NCI-H345 treated with DMSO at 0.1 percent for 48 hours (cell line): Measurements from ENCODE around the gene BACE2.

Source experiments
- DNase-seq: peaks from one replicate; lab custom pipeline; 2025; ENCODE audit not compliant: unreplicated experiment; lab: John Stamatoyannopoulos, UW

Gene BACE2

DNA sequence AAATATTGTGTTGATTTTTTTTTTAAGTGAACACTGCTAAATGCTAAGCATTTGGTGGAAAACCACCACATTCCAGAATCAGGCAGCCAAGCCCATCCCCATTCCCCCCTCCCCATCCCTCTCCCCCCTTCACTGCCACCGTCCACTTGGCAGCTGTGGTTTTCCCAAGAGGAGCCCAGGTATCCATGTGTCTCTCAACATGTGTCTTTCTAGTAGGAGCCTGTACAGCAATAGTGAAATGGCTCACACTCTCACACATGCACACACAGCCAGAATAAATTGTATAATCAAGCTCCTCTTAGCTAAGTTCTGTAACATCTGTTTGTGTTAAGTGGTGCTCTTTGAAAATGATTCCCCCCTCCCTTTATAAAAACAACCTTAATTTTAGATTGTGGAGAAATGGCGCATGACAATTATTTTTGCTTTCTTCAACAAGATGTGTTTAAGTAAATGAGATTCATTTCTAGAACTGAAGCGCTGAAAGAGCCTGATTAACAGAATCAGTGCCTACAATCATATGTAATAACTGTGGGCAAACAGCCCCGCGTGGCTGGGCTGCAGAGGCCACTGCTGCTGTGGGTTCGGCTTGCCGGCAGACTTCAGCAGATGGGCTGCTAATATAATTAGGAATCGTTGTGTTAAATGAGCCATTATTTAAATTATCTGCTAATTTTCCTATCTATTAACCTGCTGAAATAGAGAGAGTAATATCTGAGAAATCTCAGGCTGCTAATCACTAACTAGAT, 43.3 kb downstream of the BACE2 start:
- DNase-seq = no peak

DNA sequence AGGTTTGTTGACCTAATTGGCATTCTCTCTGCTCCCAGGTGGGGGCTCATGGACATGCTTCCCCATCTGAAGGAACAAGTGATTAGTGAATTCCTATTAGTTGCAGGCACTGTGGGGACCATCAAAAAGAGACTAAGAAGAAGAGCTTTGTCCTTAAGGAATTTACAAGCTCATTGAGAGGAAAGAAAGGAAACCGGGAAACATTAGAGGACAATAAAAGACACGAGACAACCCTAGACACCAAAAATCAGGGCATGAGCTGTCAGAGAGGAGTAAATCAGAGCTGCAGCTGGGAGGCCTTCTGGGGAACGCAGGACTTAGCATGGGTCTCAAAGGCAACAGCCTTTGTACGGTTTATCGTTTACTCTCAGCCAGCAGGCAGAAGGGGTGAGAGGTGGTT, 45.1 kb downstream of the BACE2 start:
- DNase-seq = no peak

- DNase-seq = no peak
These were observed 48.0 kb downstream of the BACE2 start for GRCh38 chr21:41215856-41216408.

DNA sequence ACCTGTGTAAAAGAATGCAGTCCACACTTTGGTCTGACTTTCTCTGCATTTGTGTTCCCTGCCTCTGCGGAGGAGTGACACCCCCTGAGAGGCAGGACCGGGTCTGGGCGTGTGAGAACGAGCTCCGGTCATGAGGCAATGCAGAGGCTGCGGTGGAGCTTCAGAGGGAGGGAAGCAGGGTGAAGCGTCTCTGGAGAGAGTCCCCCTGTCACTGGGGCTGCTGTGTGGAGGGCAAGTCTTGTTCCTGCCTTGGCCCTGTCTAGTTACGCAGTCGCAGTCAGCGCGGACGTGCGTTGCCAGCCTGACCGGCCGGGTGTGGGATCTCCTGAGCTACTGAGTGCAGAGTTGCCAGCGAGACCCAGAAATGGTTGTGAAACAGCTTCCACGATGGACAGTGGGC, 48.5 kb downstream of the BACE2 start:
- DNase-seq = no peak

DNA sequence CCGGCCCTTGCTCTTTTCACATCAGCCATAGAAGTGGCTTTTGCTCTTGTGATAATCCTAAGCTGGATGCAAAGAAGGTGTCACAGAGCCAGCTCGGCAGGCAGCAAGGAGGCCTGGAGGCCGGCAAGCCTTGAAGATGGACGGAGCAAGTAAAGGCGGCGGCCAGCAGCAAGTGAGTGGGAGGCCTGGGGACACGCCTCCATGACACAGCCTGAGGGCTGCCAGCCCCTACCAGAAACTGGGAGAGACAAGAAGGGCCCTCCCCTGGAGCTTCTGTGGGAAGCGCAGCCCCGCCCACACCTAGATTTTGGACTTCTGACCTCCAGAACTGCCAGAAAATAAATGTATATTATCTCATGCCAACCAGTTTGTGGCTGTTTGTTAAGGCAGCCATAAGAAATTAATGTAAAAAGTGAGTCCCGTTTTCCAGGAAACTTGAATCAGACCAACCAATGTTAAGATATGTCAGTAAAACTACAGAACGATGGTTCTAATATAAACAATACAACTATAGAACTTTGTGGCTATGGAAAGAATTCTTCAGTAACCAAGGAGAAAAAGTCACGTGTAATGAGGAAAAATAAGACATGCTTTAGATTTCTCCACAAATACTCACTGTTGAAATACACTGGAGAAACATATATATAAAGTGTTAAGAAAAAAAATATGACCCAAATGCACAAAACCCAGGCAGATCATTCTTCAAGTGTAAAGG, 49.9 kb downstream of the BACE2 start:
- DNase-seq = no peak

- DNase-seq = no peak
These were observed 51.7 kb downstream of the BACE2 start for GRCh38 chr21:41219498-41220207.

DNA sequence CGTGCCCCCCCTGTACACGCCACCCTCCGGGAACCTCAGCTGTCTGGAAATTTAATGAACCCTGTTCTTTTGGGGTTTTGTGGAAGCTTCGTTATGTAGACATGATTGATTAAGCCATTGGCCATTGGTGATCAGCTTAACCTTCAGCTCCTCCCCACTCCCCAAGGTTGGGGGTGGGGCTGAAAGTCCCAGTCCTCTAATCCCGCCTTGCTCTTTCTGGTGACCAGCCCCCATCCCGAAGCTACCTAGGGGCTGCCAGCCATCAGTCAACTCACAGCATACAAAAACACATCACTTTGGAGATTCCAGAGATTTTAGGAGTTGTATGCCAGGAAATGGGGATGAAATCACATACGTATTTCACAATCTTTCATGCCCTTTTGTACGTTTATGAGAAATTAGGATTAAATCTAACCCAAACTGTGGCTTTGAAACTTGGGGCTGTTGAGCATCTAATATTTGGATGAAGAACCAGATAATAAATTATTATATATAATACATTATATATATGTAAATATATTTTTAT, 52.3 kb downstream of the BACE2 start:
- DNase-seq = no peak

GRCh38 chr21:41222247-41223068, 54.5 kb downstream of the BACE2 start:
- DNase-seq = no peak

DNA sequence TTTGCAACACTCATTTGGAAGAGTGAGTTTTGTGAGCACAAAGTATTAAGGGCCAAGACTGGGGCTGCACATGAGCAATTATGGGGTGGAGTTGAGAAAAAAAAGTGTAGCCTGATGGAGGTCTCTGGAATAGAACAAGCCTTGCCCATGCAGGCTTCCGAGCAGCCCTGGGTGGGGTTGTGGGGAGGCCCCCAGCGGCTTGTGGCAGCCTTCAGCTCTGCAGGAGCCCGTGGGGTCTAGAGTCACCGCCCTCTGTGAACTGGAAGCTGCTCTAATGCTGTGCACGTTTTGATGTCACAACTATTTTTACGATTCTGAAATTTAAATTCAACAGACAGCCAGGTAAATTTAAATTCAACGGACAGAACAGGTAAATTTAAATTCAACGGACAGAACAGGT, 58.9 kb downstream of the BACE2 start:
- DNase-seq = no peak

- DNase-seq = no peak
These were observed 59.5 kb downstream of the BACE2 start for GRCh38 chr21:41227357-41228005.

GRCh38 chr21:41228006-41228370, 60.0 kb downstream of the BACE2 start:
- no peak for DNase-seq

GRCh38 chr21:41228492-41228891, 60.5 kb downstream of the BACE2 start:
- no peak for DNase-seq

- no peak for DNase-seq
These were observed 61.0 kb downstream of the BACE2 start for GRCh38 chr21:41228958-41229357.

DNA sequence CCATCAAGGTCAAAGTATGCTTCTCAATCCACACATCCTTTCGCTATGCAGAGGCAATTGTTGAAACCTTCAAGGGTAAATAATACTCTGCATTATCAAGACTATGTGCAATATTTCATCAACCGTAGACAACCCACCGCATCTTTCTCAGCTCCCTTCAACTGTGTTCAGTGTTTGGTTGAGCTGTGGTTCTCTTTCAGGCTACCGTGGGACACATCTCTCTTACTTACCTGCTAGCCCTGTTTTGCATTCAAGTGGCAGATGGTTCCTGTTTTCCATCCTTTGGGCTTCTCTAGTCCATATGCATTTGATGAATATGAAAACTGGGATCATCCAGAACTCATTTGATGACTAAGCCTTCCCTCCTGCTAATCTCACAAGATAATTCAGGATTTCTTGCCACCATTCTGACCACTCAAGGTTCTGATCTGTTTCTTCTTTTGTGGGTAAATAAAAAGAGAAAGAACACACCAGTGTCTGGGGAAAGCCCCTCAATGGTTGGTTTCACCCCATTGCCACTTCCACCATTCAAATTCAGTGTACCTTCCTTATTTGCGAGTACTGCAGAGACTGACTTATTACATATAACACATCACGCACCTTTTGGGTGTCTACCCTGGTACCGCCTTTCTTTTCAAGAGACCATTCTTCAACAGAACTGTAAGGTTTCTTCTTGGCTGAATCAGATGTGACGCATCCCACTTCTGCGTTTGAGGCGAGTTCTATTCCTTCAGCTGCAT, 61.7 kb downstream of the BACE2 start:
- DNase-seq = no peak

DNA sequence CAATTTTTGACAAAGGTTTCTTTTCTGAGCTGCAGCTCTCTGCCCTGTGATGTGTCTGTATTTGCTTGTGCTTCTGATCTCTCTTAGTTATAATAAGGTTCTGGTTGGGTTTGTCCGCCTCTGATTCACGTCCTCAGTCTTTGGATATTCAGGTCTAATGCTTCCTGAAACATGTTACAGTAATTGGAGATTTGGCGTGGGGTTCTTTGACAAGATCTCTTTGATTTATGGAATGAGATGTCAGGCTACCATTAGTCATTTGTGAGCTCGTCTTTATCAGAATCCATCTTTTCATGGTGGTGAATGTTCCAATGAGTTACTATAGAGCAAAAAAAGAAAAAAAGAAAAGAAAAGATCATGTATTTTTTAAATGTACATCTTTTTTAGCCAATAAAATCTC, 62.5 kb downstream of the BACE2 start:
- no peak for DNase-seq

DNA sequence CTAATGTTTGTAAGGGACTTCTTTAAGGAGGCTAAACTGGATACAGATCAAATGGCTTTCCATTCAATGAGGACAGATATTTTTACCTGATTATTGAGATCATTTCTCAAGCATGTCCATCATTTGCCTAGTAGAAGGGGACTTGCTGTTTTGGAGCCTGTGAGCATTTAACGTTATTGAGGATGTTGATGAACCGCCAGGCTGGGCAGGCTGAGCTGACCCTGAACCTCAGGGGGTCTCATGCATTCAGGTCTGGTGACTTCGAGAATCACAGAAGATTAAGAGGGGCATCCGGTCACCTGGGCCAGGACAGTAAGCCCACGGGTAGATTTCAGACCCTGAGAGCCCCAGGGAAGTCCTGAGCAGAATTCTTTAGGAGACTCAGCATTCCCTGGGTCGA, 63.1 kb downstream of the BACE2 start:
- DNase-seq = no peak

DNA sequence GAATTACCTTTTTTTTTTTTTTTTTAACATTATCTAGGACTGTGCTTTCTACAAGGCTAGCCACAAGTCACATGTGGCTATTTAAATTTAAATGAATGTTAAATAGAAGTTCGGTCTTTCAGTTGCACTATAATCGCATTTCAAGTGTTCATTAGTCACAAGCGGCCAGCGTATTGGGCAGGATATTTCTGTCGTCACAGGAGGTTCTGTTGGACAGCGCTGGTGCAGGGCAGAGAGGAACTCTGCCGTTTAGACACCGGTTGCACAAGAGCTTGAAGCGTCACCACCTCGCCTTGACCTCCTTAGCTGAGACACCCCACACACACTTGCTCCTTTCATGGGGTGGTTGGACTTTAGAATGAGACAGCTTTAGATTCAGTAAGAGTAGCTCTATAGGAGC, 64.1 kb downstream of the BACE2 start:
- no peak for DNase-seq

DNA sequence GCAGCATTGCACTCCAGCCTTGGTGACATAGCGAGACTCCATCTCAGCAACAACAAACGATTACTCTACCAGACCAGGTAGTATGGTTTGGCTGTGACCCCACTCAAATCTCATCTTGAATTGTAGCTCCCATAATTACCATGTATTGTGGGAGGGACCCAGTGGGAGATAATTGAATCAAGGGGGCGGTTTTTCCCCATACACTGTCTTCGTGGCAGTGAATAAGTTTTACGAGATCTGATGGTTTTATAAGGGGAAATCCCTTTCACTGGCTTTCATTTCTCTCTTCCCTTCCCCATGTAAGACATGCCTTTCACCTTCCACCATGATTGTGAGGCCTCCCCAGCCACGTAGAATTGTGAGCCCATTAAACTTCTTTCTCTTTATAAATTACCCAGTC, 66.0 kb downstream of the BACE2 start:
- no peak for DNase-seq

- peak; percentile 30 for DNase-seq
These were observed 66.6 kb downstream of the BACE2 start for GRCh38 chr21:41234569-41234968.

DNA sequence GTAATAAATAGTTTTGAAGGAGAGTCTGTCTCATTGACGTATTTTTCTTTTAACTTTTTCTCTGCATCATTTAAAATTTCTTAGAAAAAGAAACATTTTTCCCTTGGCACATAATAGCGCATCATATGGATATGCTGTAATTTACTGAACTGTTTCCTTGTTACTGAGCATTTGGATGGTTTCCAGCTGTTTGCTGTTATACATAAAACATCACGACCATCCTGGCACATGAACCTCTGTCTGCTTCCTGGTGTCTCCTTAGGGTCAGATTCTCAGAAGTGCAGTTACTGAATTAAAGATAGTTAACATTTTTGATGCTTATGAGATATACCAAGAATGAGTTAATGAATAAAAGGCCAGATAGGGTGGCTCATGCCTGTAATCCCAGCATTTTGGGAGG, 67.2 kb downstream of the BACE2 start:
- peak; percentile 24 for DNase-seq
